Endothelial cell (in vitro differentiated cells): ENCODE measurements around the gene CYP2C18. TPM values are rescaled to one million over a fixed set of nuclear protein-coding genes. Genes with fewer than 3 reads are reported as not detected.
"Not testable (repeated sequence)": the region's sequence is repeated elsewhere in the genome, so short reads cannot be mapped to it uniquely, and the experiment has no call there.

Source experiments
- DNase-seq: peaks from one replicate; pipeline ENCODE4 v3.0.0; 2021; ENCODE audit warnings: low spot score
- H3K27ac Mint-ChIP-seq: one replicate; pipeline ENCODE4 v1.8.0; 2021; ENCODE audit warnings: mixed read lengths, inconsistent platforms; ENCODE audit not compliant: unreplicated experiment
- H3K27me3 Mint-ChIP-seq: one replicate; pipeline ENCODE4 v1.8.0; 2021; ENCODE audit warnings: mild to moderate bottlenecking, moderate library complexity, mixed read lengths, inconsistent platforms; ENCODE audit not compliant: unreplicated experiment
- H3K36me3 Mint-ChIP-seq: one replicate; pipeline ENCODE4 v1.8.0; 2021; ENCODE audit warnings: mild to moderate bottlenecking, low read depth, mixed read lengths, inconsistent platforms; ENCODE audit not compliant: unreplicated experiment
- H3K4me1 Mint-ChIP-seq: one replicate; pipeline ENCODE4 v1.8.0; 2021; ENCODE audit warnings: mild to moderate bottlenecking, mixed read lengths, inconsistent platforms; ENCODE audit not compliant: unreplicated experiment
- H3K4me3 Mint-ChIP-seq: one replicate; pipeline ENCODE4 v1.8.0; 2021; ENCODE audit warnings: mild to moderate bottlenecking, mixed read lengths, inconsistent platforms; ENCODE audit not compliant: unreplicated experiment
- H3K9me3 Mint-ChIP-seq: one replicate; pipeline ENCODE4 v1.8.0; 2021; ENCODE audit warnings: mixed read lengths, inconsistent platforms; ENCODE audit not compliant: unreplicated experiment
- total RNA-seq: library from RNA; stranded (reverse); fragmentation: NEBNext Ultra II Directional; extraction: Animal tissue kit (Norgen Biotek cat#: 25700); gene quantifications from one replicate; pipeline ENCODE4 v1.2.1, GENCODE V29; 2021; ENCODE audit not compliant: unreplicated experiment
- TF ChIP-seq, protein P1 (sequence below): fragments of 200-600 bp; sonication (generic); IDR thresholded peaks from one replicate; pipeline ENCODE4 v1.5.0; 2021; ENCODE audit warnings: antibody characterized with exemption; ENCODE audit not compliant: unreplicated experiment

CYP2C18 gene
- total RNA-seq, 1 donor from 2014 or later = not detected

DNA sequence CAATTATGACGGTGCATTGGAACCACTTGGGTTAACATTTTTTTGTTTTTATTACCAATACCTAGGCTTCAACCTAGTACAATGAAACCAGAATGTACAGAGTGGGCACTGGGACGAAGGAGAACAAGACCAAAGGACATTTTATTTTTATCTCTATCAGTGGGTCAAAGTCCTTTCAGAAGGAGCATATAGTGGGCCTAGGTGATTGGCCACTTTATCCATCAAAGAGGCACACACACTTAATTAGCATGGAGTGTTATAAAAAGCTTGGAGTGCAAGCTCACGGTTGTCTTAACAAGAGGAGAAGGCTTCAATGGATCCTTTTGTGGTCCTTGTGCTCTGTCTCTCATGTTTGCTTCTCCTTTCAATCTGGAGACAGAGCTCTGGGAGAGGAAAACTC lies 78.9 kb downstream of the CYP2C18 start, which contains the start of gene CYP2C19:
TSS of gene CYP2C19 (plus strand) at position 289 of the 400 bp plus-strand sequence. CDS start at position 314, 25 bp downstream.
- Mint-ChIP-seq H3K27ac (no peak within 1 kb of the TSS), H3K36me3 (peaks cover 3% of the 10 kb centered on the region), H3K4me3 (no peak within 1 kb of the TSS), H3K4me1 (no peaks in the 10 kb centered on the region), H3K9me3 (no peaks in the 10 kb centered on the region), H3K27me3 (peaks cover 1% of the 10 kb centered on the region)
- TF ChIP-seq, protein P1, sequence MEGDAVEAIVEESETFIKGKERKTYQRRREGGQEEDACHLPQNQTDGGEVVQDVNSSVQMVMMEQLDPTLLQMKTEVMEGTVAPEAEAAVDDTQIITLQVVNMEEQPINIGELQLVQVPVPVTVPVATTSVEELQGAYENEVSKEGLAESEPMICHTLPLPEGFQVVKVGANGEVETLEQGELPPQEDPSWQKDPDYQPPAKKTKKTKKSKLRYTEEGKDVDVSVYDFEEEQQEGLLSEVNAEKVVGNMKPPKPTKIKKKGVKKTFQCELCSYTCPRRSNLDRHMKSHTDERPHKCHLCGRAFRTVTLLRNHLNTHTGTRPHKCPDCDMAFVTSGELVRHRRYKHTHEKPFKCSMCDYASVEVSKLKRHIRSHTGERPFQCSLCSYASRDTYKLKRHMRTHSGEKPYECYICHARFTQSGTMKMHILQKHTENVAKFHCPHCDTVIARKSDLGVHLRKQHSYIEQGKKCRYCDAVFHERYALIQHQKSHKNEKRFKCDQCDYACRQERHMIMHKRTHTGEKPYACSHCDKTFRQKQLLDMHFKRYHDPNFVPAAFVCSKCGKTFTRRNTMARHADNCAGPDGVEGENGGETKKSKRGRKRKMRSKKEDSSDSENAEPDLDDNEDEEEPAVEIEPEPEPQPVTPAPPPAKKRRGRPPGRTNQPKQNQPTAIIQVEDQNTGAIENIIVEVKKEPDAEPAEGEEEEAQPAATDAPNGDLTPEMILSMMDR = no peak
- no peak for DNase-seq

DNA sequence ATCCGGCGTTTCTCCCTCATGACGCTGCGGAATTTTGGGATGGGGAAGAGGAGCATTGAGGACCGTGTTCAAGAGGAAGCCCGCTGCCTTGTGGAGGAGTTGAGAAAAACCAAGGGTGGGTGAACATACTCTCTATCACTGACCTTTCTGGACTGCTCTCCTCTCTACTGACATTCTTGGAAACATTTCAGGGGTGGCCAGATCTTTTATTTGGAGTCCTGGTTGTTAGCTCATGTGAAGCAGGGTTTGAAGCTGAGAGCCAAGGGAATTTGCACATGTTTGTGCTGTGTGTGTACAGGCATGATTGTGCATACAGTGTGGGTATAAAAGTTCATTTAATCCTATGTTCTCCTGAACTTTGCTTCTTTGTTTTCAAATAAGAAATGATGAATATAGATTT lies 91.9 kb downstream of the CYP2C18 start:
- H3K9me3 Mint-ChIP-seq, H3K4me1 Mint-ChIP-seq, H3K4me3 Mint-ChIP-seq, H3K36me3 Mint-ChIP-seq, DNase-seq, H3K27ac Mint-ChIP-seq, H3K27me3 Mint-ChIP-seq: not testable (repeated sequence)

DNA sequence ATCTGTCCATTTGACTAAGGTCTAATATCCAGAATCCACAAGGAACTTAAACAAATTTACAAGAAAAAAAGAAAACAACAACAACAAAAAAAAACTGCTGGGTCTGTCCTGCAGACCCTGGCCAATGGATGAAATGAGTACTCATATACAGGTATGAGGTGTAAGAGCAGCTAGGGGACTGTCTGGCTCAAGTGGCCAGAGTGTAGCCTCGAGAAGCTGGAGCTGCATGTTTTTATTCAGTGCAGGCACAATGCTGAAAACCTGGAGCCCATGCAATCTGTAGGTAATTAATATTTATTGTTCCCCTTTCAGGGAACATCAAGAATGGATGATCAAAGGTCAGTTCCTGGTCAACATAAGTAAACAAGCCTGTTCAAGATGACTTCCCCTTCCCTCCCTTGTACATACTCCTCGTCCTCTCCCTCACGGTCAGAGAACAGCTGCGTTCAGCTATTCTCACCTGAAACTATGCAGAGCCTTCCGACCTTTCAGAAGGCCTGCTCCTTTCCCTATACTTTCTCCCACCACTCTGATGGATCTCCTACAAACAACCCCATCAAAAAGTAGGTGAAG lies 94.4 kb downstream of the CYP2C18 start:
- H3K36me3 Mint-ChIP-seq = no peaks in the 10 kb centered on the region
- H3K4me1 Mint-ChIP-seq = no peaks in the 10 kb centered on the region
- H3K27me3 Mint-ChIP-seq = peaks cover 6% of the 10 kb centered on the region
- H3K27ac Mint-ChIP-seq = no peak overlapping the region
- H3K4me3 Mint-ChIP-seq = no peak overlapping the region
- TF ChIP-seq, protein P1 = no peak
- no peaks in the 10 kb centered on the region for H3K9me3 Mint-ChIP-seq
- DNase-seq = no peak

DNA sequence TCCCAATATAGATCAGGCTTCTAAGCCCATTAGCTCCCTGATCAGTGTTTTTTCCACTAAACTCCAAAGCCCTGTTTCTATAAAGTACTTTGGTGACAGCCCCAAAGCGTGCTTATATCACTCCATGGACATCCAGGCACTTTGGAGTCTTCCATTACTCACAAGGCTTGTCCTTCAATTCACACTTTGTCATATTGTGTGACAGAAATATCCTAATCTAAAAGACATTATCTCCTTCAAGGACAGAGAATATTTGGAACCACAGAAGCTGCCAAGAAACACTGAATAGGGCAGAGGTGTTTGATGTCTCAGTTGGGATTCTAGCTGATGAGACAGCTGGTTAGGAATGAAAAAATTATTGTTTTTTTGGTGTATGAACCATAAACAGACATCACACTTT lies 97.3 kb downstream of the CYP2C18 start:
- TF ChIP-seq, protein P1 = no peak
- no peak overlapping the region for H3K27ac Mint-ChIP-seq
- no peaks in the 10 kb centered on the region for H3K36me3 Mint-ChIP-seq
- no peaks in the 10 kb centered on the region for H3K9me3 Mint-ChIP-seq
- no peak for DNase-seq
- no peak overlapping the region for H3K4me3 Mint-ChIP-seq
- H3K27me3 Mint-ChIP-seq = peaks cover 3% of the 10 kb centered on the region
- H3K4me1 Mint-ChIP-seq = no peaks in the 10 kb centered on the region

DNA sequence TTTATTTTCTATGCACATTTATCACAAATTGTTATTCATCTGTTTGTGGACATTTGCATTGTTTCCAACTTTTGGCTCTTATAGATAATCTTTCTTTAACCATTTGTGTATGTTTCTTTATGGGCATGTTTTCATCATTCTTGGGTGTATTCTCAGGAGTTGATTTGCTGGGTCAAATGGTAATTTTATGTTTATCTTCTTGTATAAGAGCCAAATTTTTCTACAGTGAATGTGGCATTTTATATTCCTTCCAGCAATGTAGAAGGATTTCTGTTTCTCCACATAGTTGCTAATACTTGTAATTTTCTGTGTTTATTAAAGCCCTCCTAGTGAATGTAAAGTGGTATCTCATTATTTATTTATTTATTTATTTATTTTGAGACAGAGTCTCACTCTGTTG lies 100.7 kb downstream of the CYP2C18 start:
- TF ChIP-seq, protein P1 = no peak
- Mint-ChIP-seq H3K9me3 (no peaks in the 10 kb centered on the region), H3K4me1 (no peaks in the 10 kb centered on the region), H3K36me3 (no peaks in the 10 kb centered on the region), H3K4me3 (no peak overlapping the region), H3K27ac (no peak overlapping the region), H3K27me3 (peaks cover 1% of the 10 kb centered on the region)
- DNase-seq = no peak
